ENCODE data around the gene ZFR.

Gene ZFR

DNA sequence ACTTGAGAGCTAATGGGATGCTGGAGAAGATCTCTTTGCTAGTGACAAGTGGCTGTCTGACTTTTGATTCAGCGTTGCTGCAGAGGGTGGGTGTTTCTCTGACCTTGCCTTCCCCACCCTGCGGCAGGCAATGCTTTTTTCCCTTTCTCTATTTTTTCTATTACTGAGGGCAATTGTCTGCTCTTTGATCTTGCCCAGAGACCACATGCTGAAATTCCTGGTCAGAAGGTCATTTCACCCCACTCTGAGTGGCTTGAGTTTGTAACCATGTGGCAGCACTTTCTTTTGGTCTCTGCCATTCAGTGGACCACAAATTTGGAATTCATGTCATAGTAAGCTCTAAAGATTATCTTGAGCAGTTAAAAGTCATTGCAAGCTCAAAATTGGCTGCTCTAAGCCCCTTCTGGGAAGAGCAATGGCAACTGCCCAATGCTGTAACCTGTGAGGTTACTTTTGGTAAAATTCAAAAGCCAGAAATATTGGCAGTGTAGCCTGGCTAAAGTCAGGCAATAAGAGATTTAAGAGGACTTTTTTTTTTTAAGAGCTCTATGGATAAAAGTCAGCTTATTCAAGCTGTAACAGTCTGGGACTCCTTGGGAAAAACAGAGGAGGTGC, 101.4 kb downstream of the ZFR start:
- no peak for DNase-seq (ENCODE audit: low spot score)
- TF ChIP-seq, protein P1, sequence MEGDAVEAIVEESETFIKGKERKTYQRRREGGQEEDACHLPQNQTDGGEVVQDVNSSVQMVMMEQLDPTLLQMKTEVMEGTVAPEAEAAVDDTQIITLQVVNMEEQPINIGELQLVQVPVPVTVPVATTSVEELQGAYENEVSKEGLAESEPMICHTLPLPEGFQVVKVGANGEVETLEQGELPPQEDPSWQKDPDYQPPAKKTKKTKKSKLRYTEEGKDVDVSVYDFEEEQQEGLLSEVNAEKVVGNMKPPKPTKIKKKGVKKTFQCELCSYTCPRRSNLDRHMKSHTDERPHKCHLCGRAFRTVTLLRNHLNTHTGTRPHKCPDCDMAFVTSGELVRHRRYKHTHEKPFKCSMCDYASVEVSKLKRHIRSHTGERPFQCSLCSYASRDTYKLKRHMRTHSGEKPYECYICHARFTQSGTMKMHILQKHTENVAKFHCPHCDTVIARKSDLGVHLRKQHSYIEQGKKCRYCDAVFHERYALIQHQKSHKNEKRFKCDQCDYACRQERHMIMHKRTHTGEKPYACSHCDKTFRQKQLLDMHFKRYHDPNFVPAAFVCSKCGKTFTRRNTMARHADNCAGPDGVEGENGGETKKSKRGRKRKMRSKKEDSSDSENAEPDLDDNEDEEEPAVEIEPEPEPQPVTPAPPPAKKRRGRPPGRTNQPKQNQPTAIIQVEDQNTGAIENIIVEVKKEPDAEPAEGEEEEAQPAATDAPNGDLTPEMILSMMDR (IDR thresholded peaks at IDR 0.05; ENCODE audit: borderline replicate concordance, control extremely low read depth, extremely low read depth, insufficient read depth, missing control alignments) = no peak
- in situ Hi-C loops (cut with MboI; ENCODE audit: low sequenced_read_pairs, unreplicated experiment) = no loop called here

DNA sequence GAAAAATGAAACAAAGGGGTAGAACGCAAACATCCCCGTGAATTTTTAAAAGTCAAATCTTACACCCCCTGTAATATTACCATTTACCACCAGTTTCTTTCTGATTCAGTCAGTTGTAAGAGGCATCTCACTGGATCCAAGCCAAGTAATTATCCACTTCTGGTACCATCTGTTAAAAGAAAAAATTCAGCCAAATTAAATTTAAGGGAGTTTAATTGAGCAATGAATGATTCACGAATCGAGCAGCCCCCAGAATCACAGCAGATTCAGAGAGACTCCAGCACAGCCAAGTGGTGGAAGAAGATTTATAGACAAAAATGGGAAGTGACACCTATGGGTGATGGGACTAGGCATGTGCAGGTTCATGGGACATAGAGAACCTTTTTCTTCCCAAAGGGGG, 101.9 kb downstream of the ZFR start:
- in situ Hi-C loops (cut with MboI; ENCODE audit: low sequenced_read_pairs, unreplicated experiment) = no loop called here
- TF ChIP-seq, protein P1 (IDR thresholded peaks at IDR 0.05; ENCODE audit: borderline replicate concordance, control extremely low read depth, extremely low read depth, insufficient read depth, missing control alignments) = no peak
- DNase-seq (ENCODE audit: low spot score) = no peak

DNA sequence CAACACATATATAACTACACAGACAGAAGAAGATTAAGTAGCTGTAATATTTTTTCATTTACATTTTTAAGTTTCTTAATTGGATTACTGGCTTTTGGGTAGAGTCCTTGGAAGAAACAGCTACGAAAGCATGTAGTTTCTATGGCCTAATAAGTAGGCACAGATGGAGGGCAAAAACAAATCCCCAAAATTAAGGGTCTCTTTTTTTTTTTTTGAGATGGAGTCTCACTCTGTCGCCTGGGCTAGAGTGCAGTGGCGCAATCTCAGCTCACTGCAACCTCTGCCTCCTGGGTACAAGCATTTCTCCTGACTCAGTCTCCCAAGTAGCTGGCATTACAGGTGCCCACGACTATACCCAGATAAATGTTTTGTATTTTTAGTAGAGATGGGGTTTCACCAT, 104.7 kb downstream of the ZFR start:
- no peak for DNase-seq (ENCODE audit: low spot score)
- in situ Hi-C loops (cut with MboI; ENCODE audit: low sequenced_read_pairs, unreplicated experiment) = no loop called here
- TF ChIP-seq, protein P1 (IDR thresholded peaks at IDR 0.05; ENCODE audit: borderline replicate concordance, control extremely low read depth, extremely low read depth, insufficient read depth, missing control alignments) = no peak

DNA sequence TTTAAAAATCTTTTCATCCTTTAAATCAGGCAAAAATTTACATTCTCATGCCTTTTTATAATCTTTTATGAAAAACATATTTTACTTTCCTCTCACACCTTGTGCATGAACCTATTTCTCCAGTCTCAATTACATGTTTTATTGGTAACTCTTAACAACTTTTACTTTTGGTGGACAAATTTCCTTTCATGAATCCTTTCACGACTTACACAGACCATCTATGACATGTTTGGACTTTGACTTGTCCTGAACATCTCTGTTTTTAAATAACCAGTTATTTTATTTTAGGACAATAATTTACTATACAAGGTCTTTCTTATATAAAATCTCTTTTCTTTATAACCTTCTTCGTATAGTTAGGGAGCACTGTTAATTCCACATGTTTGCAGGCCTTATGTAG, 105.3 kb downstream of the ZFR start:
- no peak for DNase-seq (ENCODE audit: low spot score)
- TF ChIP-seq, protein P1 (IDR thresholded peaks at IDR 0.05; ENCODE audit: borderline replicate concordance, control extremely low read depth, extremely low read depth, insufficient read depth, missing control alignments) = no peak
- in situ Hi-C loops (cut with MboI; ENCODE audit: low sequenced_read_pairs, unreplicated experiment) = no loop called here

DNA sequence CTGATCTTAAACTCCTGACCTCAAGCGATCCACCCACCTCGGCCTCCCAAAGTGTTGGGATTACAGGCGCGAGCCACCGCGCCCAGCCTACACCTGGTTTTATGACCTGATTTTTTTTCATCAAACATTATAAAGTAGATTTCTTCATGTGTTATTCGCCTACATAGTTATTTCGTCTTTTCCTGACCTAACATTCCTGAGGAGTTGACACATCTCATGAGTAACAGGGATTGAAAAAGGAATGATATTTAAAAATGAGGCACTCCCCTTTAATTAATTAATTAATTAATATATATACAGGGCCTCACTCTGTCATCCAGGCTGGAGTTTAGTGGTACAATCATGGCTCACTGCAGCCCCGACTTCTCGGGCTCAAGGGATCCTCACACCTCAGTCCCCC, 111.6 kb downstream of the ZFR start:
- TF ChIP-seq, protein P1 (IDR thresholded peaks at IDR 0.05; ENCODE audit: borderline replicate concordance, control extremely low read depth, extremely low read depth, insufficient read depth, missing control alignments) = no peak
- DNase-seq (ENCODE audit: low spot score) = no peak
- in situ Hi-C loops (cut with MboI; ENCODE audit: low sequenced_read_pairs, unreplicated experiment) = no loop called here

DNA sequence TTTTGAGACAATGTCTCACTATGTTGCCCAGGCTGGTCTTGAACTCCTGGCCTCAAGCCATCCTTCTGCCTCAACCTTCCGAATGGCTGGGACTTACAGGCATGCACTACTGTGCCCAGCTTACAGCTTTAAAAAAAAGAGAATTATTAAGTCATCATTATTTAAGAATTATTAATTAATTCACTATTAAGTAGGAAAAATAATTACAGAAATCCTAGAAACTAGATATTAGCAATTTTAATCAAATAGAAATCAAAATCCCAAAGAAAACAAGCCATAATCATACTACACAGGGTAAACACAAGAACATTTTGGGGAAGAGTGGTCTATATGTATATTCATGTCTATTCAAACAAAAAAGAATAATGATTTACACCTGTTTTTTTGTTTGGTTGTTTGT, 112.2 kb downstream of the ZFR start:
- no peak for DNase-seq (ENCODE audit: low spot score)
- TF ChIP-seq, protein P1 (IDR thresholded peaks at IDR 0.05; ENCODE audit: borderline replicate concordance, control extremely low read depth, extremely low read depth, insufficient read depth, missing control alignments) = no peak
- in situ Hi-C loops (cut with MboI; ENCODE audit: low sequenced_read_pairs, unreplicated experiment) = no loop called here

DNA sequence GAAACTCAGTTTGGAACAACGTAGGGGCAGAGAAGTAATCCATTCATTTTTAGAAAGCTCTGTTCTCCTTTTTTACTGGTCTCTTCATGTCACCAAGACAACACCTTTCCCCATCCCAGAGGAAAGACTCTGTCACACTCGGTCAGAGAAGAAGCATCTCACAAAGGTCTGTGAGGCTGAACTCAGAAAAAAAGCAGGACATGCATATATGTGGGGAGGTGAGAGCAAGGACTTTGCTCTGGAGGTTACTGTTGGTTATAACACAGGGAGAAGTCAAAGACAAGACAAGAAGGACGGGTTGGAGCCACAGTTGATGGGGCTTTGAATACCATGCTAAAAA, 112.6 kb downstream of the ZFR start:
- in situ Hi-C loops (cut with MboI; ENCODE audit: low sequenced_read_pairs, unreplicated experiment) = no loop called here
- DNase-seq (ENCODE audit: low spot score) = no peak
- TF ChIP-seq, protein P1 (IDR thresholded peaks at IDR 0.05; ENCODE audit: borderline replicate concordance, control extremely low read depth, extremely low read depth, insufficient read depth, missing control alignments) = no peak
